Suprapubic skin (tissue), 4 donors: ENCODE measurements around the gene CHST8. TPM values are rescaled to one million over a fixed set of nuclear protein-coding genes. Genes with fewer than 3 reads are reported as not detected.

Experiments
- DNase-seq, 2 donors: peaks; one replicate each; pipeline ENCODE4 v3.0.0-alpha.2; 2019; ENCODE audit warnings: low spot score in 2 of 2
- H3K27ac ChIP-seq: fragments of 200-600 bp; sonication (generic); one replicate; pipeline ENCODE4 v1.5.1; 2019
- H3K27me3 ChIP-seq: fragments of 200-600 bp; sonication (generic); one replicate; pipeline ENCODE4 v1.5.1; 2019
- H3K36me3 ChIP-seq: fragments of 200-600 bp; sonication (generic); one replicate; pipeline ENCODE4 v1.5.1; 2019
- H3K4me1 ChIP-seq: fragments of 200-600 bp; sonication (generic); one replicate; pipeline ENCODE4 v1.5.1; 2019
- H3K4me3 ChIP-seq: fragments of 200-600 bp; sonication (generic); one replicate; pipeline ENCODE4 v1.5.1; 2019; ENCODE audit warnings: mild to moderate bottlenecking
- H3K9me3 ChIP-seq: fragments of 200-600 bp; sonication (generic); one replicate; pipeline ENCODE4 v1.5.1; 2019
- CTCF ChIP-seq, 2 donors: fragments of 200-600 bp in 1 of 2; fragments of 450-650 bp in 1 of 2; sonication (generic) in 1 of 2; IDR thresholded peaks; one replicate each; pipeline ENCODE4 v1.5.1; 2016 to 2019; ENCODE audit warnings: antibody characterized with exemption in 2 of 2, mild to moderate bottlenecking in 1 of 2, moderate library complexity in 1 of 2
- EP300 ChIP-seq: sonication (generic); formaldehyde crosslinking; IDR thresholded peaks from one replicate; pipeline ENCODE4 v1.6.1; 2017; ENCODE audit warnings: antibody characterized with exemption
- POLR2A ChIP-seq, 2 donors: fragments of 450-650 bp; IDR thresholded peaks; one replicate each; pipeline ENCODE4 v1.6.1; 2017; ENCODE audit warnings: antibody characterized with exemption in 2 of 2, mild to moderate bottlenecking in 2 of 2, moderate library complexity in 2 of 2
- POLR2AphosphoS5 ChIP-seq, 3 donors: sonication (generic); formaldehyde crosslinking; IDR thresholded peaks; one replicate each; pipeline ENCODE4 v1.6.1; 2017; ENCODE audit warnings: antibody characterized with exemption in 3 of 3
- WGBS: methylation state at CpG from one replicate; pipeline ENCODE4 v1.1.5; 2018; 5-methylcytosine and 5-hydroxymethylcytosine counted together
- total RNA-seq, 4 donors: library from RNA; depleted of rRNA; stranded (reverse); fragments of >200 nt; gene quantifications; one replicate each; pipeline ENCODE4 v1.1.0, GENCODE V29; 2016

CHST8 gene
- total RNA-seq, 4 donors from 2014 or later, result 0.36 TPM; not detected in 3

- 85% methylated on average over 9 of the region's 9 CpGs for WGBS
- TF ChIP-seq POLR2AphosphoS5 (IDR thresholded peaks at IDR 0.05), result no peak
- no peak for TF ChIP-seq POLR2A (IDR thresholded peaks at IDR 0.05)
- no peak for TF ChIP-seq CTCF (IDR thresholded peaks at IDR 0.05)
- TF ChIP-seq EP300, result no peak
- no peak overlapping the region for H3K27ac ChIP-seq
- H3K27me3 ChIP-seq, result peaks cover 31% of the 10 kb centered on the region
- peak in 1 of 2 donors; percentile 10 for DNase-seq
- H3K4me3 ChIP-seq, result no peak overlapping the region
- H3K36me3 ChIP-seq, result no peaks in the 10 kb centered on the region
- H3K4me1 ChIP-seq, result no peaks in the 10 kb centered on the region
- no peaks in the 10 kb centered on the region for H3K9me3 ChIP-seq
Measured at GRCh38 chr19:33670398-33670797, 48.6 kb downstream of the CHST8 start.

GRCh38 chr19:33671211-33671610 is 49.5 kb downstream of the CHST8 start:
- WGBS, result 77% methylated on average over 5 of the region's 5 CpGs
- peak in 1 of 2 donors; percentile 15 for DNase-seq

GRCh38 chr19:33673258-33673875 is 51.6 kb downstream of the CHST8 start:
- peak in 1 of 2 donors; percentile 20 for DNase-seq

More at GRCh38 chr19:33671211-33671610, 49.5 kb downstream of the CHST8 start:
- H3K36me3 ChIP-seq, result no peaks in the 10 kb centered on the region
- no peak overlapping the region for H3K27ac ChIP-seq
- H3K4me3 ChIP-seq, result no peak overlapping the region
- peaks cover 34% of the 10 kb centered on the region for H3K27me3 ChIP-seq
- TF ChIP-seq POLR2AphosphoS5 (IDR thresholded peaks at IDR 0.05), result no peak
- TF ChIP-seq EP300, result no peak
- TF ChIP-seq CTCF (IDR thresholded peaks at IDR 0.05), result no peak
- TF ChIP-seq POLR2A (IDR thresholded peaks at IDR 0.05), result no peak
- no peaks in the 10 kb centered on the region for H3K4me1 ChIP-seq
- no peaks in the 10 kb centered on the region for H3K9me3 ChIP-seq

GRCh38 chr19:33673996-33674625 is 52.4 kb downstream of the CHST8 start:
- Histone ChIP-seq H3K27me3 (peaks cover 28% of the 10 kb centered on the region), H3K4me1 (no peaks in the 10 kb centered on the region), H3K4me3 (no peak overlapping the region), H3K27ac (no peak overlapping the region), H3K36me3 (no peaks in the 10 kb centered on the region), H3K9me3 (no peaks in the 10 kb centered on the region)
- TF ChIP-seq CTCF (IDR thresholded peaks at IDR 0.05), result no peak
- TF ChIP-seq POLR2AphosphoS5 (IDR thresholded peaks at IDR 0.05), result no peak
- TF ChIP-seq EP300, result no peak
- no peak for TF ChIP-seq POLR2A (IDR thresholded peaks at IDR 0.05)
- WGBS, result 41% methylated on average over 9 of the region's 10 CpGs
- peak in 1 of 2 donors; percentile 40 for DNase-seq

More at GRCh38 chr19:33673258-33673875, 51.6 kb downstream of the CHST8 start:
- 64% methylated on average over 9 of the region's 9 CpGs for WGBS
- TF ChIP-seq POLR2A (IDR thresholded peaks at IDR 0.05) (no peak), POLR2AphosphoS5 (IDR thresholded peaks at IDR 0.05) (no peak), CTCF (IDR thresholded peaks at IDR 0.05) (no peak), EP300 (no peak)
- Histone ChIP-seq H3K27me3 (peaks cover 28% of the 10 kb centered on the region), H3K27ac (no peak overlapping the region), H3K4me1 (no peaks in the 10 kb centered on the region), H3K36me3 (no peaks in the 10 kb centered on the region), H3K4me3 (no peak overlapping the region), H3K9me3 (no peaks in the 10 kb centered on the region)

- no peak overlapping the region for H3K27ac ChIP-seq
- DNase-seq, result peak in 1 of 2 donors; percentile 38
- WGBS, result 54% methylated on average over 5 of the region's 10 CpGs
- H3K9me3 ChIP-seq, result no peaks in the 10 kb centered on the region
- TF ChIP-seq POLR2A (IDR thresholded peaks at IDR 0.05), result no peak
- no peak for TF ChIP-seq POLR2AphosphoS5 (IDR thresholded peaks at IDR 0.05)
- no peak for TF ChIP-seq EP300
- TF ChIP-seq CTCF (IDR thresholded peaks at IDR 0.05), result no peak
- no peaks in the 10 kb centered on the region for H3K36me3 ChIP-seq
- no peak overlapping the region for H3K4me3 ChIP-seq
- H3K4me1 ChIP-seq, result no peaks in the 10 kb centered on the region
- peaks cover 28% of the 10 kb centered on the region for H3K27me3 ChIP-seq
Measured at GRCh38 chr19:33674626-33675367, 53.0 kb downstream of the CHST8 start.
